HepG2 (cell line): ENCODE results near the gene ZBTB9. TPM values are rescaled to one million over a fixed set of nuclear protein-coding genes. Genes with fewer than 3 reads are reported as not detected.

ENCODE experiments used
- ATAD3A ChIP-seq: sonication (generic); formaldehyde crosslinking; IDR thresholded peaks from 2 replicates; pipeline ENCODE4 v1.4.0; 2020; ENCODE audit warnings: missing genetic modification reagents
- ESRRA ChIP-seq: sonication (generic); formaldehyde crosslinking; IDR thresholded peaks from 2 replicates; pipeline ENCODE4 v1.5.1; 2020; ENCODE audit warnings: mild to moderate bottlenecking, low read depth, missing genetic modification reagents
- EZH2 ChIP-seq: conservative IDR thresholded peaks from 2 replicates; pipeline ENCODE4 v1.6.1; 2012; ENCODE audit warnings: mild to moderate bottlenecking, low read depth, low read length, moderate library complexity
- FOXO1 ChIP-seq: sonication (generic); formaldehyde crosslinking; IDR thresholded peaks from 2 replicates; pipeline ENCODE4 v1.4.0; 2020; ENCODE audit warnings: missing genetic modification reagents
- GATAD1 ChIP-seq: IDR thresholded peaks from 2 replicates; pipeline ENCODE4 v1.6.1; 2016; ENCODE audit warnings: missing genetic modification reagents, missing compliant biosample characterization
- ISL2 ChIP-seq: sonication (generic); formaldehyde crosslinking; IDR thresholded peaks from 2 replicates; pipeline ENCODE4 v1.5.0; 2020; ENCODE audit warnings: missing genetic modification reagents
- JUN ChIP-seq: sonication (generic); formaldehyde crosslinking; IDR thresholded peaks from 2 replicates; pipeline ENCODE4 v1.4.0; 2020; ENCODE audit warnings: mild to moderate bottlenecking, missing genetic modification reagents
- JUNB ChIP-seq: sonication (generic); formaldehyde crosslinking; IDR thresholded peaks from 2 replicates; pipeline ENCODE4 v1.8.0; 2022; ENCODE audit warnings: missing genetic modification reagents, mild to moderate bottlenecking, borderline replicate concordance
- MAZ ChIP-seq, 2 experiments: sonication (generic) in 1 of 2; formaldehyde crosslinking in 1 of 2; IDR thresholded peaks; 2 replicates each; pipeline versions ENCODE4 v1.5.0 to v1.6.1; 2012 to 2020; ENCODE audit warnings: low read depth in 2 of 2, mild to moderate bottlenecking in 2 of 2, borderline replicate concordance in 1 of 2, improper control_type of control experiment in 1 of 2, low read length in 1 of 2, missing genetic modification reagents in 1 of 2, moderate library complexity in 1 of 2
- SALL1 ChIP-seq: sonication (generic); formaldehyde crosslinking; IDR thresholded peaks from 2 replicates; pipeline ENCODE4 v1.8.0; 2022; ENCODE audit warnings: mild to moderate bottlenecking, missing genetic modification reagents
- STAG1 ChIP-seq: sonication (generic); formaldehyde crosslinking; IDR thresholded peaks from 2 replicates; pipeline ENCODE4 v1.4.0; 2020; ENCODE audit warnings: missing genetic modification reagents
- TBX2 ChIP-seq: sonication (generic); formaldehyde crosslinking; IDR thresholded peaks from 2 replicates; pipeline ENCODE4 v1.5.0; 2020; ENCODE audit warnings: missing genetic modification reagents, mild to moderate bottlenecking, borderline replicate concordance
- ZMYM2 ChIP-seq: sonication (generic); formaldehyde crosslinking; IDR thresholded peaks from 2 replicates; pipeline ENCODE4 v1.8.0; 2022; ENCODE audit warnings: mild to moderate bottlenecking, missing genetic modification reagents
- ZNF101 ChIP-seq: sonication (generic); formaldehyde crosslinking; IDR thresholded peaks from 2 replicates; pipeline ENCODE4 v1.4.0; 2020; ENCODE audit warnings: mild to moderate bottlenecking, low read depth, missing genetic modification reagents, borderline replicate concordance
- ZNF18 ChIP-seq: sonication (generic); formaldehyde crosslinking; IDR thresholded peaks from 2 replicates; pipeline ENCODE4 v1.8.0; 2022; ENCODE audit warnings: mild to moderate bottlenecking, missing genetic modification reagents; ENCODE audit not compliant: insufficient replicate concordance
- ZNF343 ChIP-seq: sonication (generic); formaldehyde crosslinking; IDR thresholded peaks from 2 replicates; pipeline ENCODE4 v1.4.0; 2020; ENCODE audit warnings: mild to moderate bottlenecking, missing genetic modification reagents
- ZNF414 ChIP-seq: sonication (generic); formaldehyde crosslinking; IDR thresholded peaks from 2 replicates; pipeline ENCODE4 v1.5.0; 2020; ENCODE audit warnings: missing genetic modification reagents
- ZNF431 ChIP-seq: sonication (generic); formaldehyde crosslinking; IDR thresholded peaks from 2 replicates; pipeline ENCODE4 v1.9.0; 2022; ENCODE audit warnings: missing genetic modification reagents, low read depth, mild to moderate bottlenecking, borderline replicate concordance
- ZNF546 ChIP-seq: sonication (generic); formaldehyde crosslinking; conservative IDR thresholded peaks from 2 replicates; pipeline ENCODE4 v1.8.1; 2023; ENCODE audit warnings: mild to moderate bottlenecking, missing genetic modification reagents
- ZNF674 ChIP-seq: sonication (generic); formaldehyde crosslinking; IDR thresholded peaks from 2 replicates; pipeline ENCODE4 v1.5.0; 2020; ENCODE audit warnings: low read depth, mild to moderate bottlenecking, missing genetic modification reagents
- ZNF83 ChIP-seq: sonication (generic); formaldehyde crosslinking; IDR thresholded peaks from 2 replicates; pipeline ENCODE4 v1.4.0; 2020; ENCODE audit warnings: missing genetic modification reagents, mild to moderate bottlenecking, borderline replicate concordance
- polyA plus RNA-seq, 8 experiments: library from polyadenylated mRNA; depleted of rRNA in 3 of 8; stranded (reverse) in 7 of 8; unstranded in 1 of 8; fragments of >200 nt; fragmentation: Illumina TruSeq in 4 of 8; extraction: Trizol in 4 of 8; gene quantifications; 2 replicates each; pipeline versions ENCODE4 v1.2.1 to v1.2.3, GENCODE V29; 2011 to 2016; ENCODE audit warnings: low read depth in 4 of 8, missing spikeins in 1 of 8, mixed read lengths in 1 of 8; ENCODE audit not compliant: insufficient read depth in 1 of 8
- total RNA-seq, 5 experiments: library from RNA; depleted of rRNA; stranded (reverse); fragments of >200 nt; fragmentation: Illumina TruSeq; extraction: Trizol; gene quantifications; 2 replicates each; pipeline ENCODE4 v1.2.3, GENCODE V29; 2016; ENCODE audit warnings: low read depth in 1 of 5
- TF ChIP-seq, protein P1 (sequence below): sonication (generic); formaldehyde crosslinking; IDR thresholded peaks from 2 replicates; pipeline ENCODE4 v1.8.1; 2022; ENCODE audit warnings: mild to moderate bottlenecking, missing genetic modification reagents
- TF ChIP-seq, protein P2 (sequence below): fragments of 450-650 bp; IDR thresholded peaks from 2 replicates; pipeline ENCODE4 v1.6.1; 2017; ENCODE audit warnings: mild to moderate bottlenecking

ZBTB9 gene
- total and polyA plus RNA-seq, 2 of the 13 experiments (the other 11 are each of a cell fraction or from before 2014, with no cell fraction given), result 5.3 to 9.2 TPM

GRCh38 chr6:33410711-33411631 lies 43.4 kb upstream of the ZBTB9 start, which contains the start of gene PHF1 (continued):
- TF ChIP-seq ZNF414 (CRISPR knock-in tag) (peak; percentile 49; the same call in 1 of the 2 replicates), SALL1 (CRISPR knock-in tag) (peak; percentile 41; the same call in 1 of the 2 replicates), ZNF101 (CRISPR knock-in tag) (no peak), ZNF343 (CRISPR knock-in tag) (no peak), ZNF83 (CRISPR knock-in tag) (no peak), ATAD3A (CRISPR knock-in tag) (no peak), TBX2 (CRISPR knock-in tag) (peak; percentile 41; the same call in 1 of the 2 replicates), ZNF431 (CRISPR knock-in tag) (no peak), JUN (CRISPR knock-in tag) (no peak), JUNB (CRISPR knock-in tag) (no peak), GATAD1 (CRISPR knock-in tag) (no peak), FOXO1 (CRISPR knock-in tag) (no peak; the same call in 1 of the 2 replicates), ESRRA (no peak), ZNF18 (CRISPR knock-in tag) (peak; percentile 82), ZNF546 (0 out of 2 replicates have a peak, but pooled peaks have one; percentile 21), STAG1 (CRISPR knock-in tag) (no peak), EZH2 (no peak), ISL2 (CRISPR knock-in tag) (no peak), MAZ (IDR thresholded peaks at IDR 0.05; ENCODE audit: borderline replicate concordance, low read depth, low read length) (0 out of 2 replicates have a peak, but pooled peaks have one; percentile 15), MAZ (CRISPR knock-in tag; IDR thresholded peaks at IDR 0.05; ENCODE audit: low read depth) (no peak; the same call in 1 of the 2 replicates), ZNF674 (no peak), ZMYM2 (CRISPR knock-in tag) (no peak)
- TF ChIP-seq, protein P1, sequence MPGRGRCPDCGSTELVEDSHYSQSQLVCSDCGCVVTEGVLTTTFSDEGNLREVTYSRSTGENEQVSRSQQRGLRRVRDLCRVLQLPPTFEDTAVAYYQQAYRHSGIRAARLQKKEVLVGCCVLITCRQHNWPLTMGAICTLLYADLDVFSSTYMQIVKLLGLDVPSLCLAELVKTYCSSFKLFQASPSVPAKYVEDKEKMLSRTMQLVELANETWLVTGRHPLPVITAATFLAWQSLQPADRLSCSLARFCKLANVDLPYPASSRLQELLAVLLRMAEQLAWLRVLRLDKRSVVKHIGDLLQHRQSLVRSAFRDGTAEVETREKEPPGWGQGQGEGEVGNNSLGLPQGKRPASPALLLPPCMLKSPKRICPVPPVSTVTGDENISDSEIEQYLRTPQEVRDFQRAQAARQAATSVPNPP, result no peak
- TF ChIP-seq, protein P2, sequence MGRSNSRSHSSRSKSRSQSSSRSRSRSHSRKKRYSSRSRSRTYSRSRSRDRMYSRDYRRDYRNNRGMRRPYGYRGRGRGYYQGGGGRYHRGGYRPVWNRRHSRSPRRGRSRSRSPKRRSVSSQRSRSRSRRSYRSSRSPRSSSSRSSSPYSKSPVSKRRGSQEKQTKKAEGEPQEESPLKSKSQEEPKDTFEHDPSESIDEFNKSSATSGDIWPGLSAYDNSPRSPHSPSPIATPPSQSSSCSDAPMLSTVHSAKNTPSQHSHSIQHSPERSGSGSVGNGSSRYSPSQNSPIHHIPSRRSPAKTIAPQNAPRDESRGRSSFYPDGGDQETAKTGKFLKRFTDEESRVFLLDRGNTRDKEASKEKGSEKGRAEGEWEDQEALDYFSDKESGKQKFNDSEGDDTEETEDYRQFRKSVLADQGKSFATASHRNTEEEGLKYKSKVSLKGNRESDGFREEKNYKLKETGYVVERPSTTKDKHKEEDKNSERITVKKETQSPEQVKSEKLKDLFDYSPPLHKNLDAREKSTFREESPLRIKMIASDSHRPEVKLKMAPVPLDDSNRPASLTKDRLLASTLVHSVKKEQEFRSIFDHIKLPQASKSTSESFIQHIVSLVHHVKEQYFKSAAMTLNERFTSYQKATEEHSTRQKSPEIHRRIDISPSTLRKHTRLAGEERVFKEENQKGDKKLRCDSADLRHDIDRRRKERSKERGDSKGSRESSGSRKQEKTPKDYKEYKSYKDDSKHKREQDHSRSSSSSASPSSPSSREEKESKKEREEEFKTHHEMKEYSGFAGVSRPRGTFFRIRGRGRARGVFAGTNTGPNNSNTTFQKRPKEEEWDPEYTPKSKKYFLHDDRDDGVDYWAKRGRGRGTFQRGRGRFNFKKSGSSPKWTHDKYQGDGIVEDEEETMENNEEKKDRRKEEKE, result no peak
